Trophoblast cell (in vitro differentiated cells and primary cell): ENCODE data around the gene GSC2.

Source experiments
- DNase-seq, 2 donors: peaks; one replicate each; pipeline ENCODE4 v3.0.0-alpha.2; 2016
- H2AFZ ChIP-seq: 2 replicates; pipeline ENCODE4 v1.6.1; 2013; ENCODE audit warnings: low read length, moderate library complexity, mild to moderate bottlenecking; ENCODE audit not compliant: insufficient read depth, poor library complexity
- H2AK5ac ChIP-seq: 2 replicates; pipeline ENCODE4 v1.6.1; 2013; ENCODE audit warnings: mild to moderate bottlenecking, low read length
- H2BK120ac ChIP-seq: 2 replicates; pipeline ENCODE4 v1.6.1; 2013; ENCODE audit warnings: low read length, mild to moderate bottlenecking, moderate library complexity; ENCODE audit not compliant: insufficient read depth, poor library complexity
- H2BK12ac ChIP-seq: 2 replicates; pipeline ENCODE4 v1.6.1; 2013; ENCODE audit warnings: mild to moderate bottlenecking, low read length, moderate library complexity
- H2BK5ac ChIP-seq: 2 replicates; pipeline ENCODE4 v1.6.1; 2013; ENCODE audit warnings: low read length, low read depth, moderate library complexity, mild to moderate bottlenecking; ENCODE audit not compliant: poor library complexity
- H3K14ac ChIP-seq: 2 replicates; pipeline ENCODE4 v1.6.1; 2013; ENCODE audit warnings: mild to moderate bottlenecking, low read length
- H3K18ac ChIP-seq: 2 replicates; pipeline ENCODE4 v1.6.1; 2013; ENCODE audit warnings: mild to moderate bottlenecking, low read length
- H3K23ac ChIP-seq: 2 replicates; pipeline ENCODE4 v1.6.1; 2013; ENCODE audit warnings: low read length
- H3K27ac ChIP-seq: 2 replicates; pipeline ENCODE4 v1.5.1; 2013; ENCODE audit warnings: low read depth, mild to moderate bottlenecking, inconsistent platforms, low read length, moderate library complexity
- H3K27me3 ChIP-seq: 2 replicates; pipeline ENCODE4 v1.6.1; 2013; ENCODE audit warnings: inconsistent platforms, mild to moderate bottlenecking, low read length, moderate library complexity; ENCODE audit not compliant: insufficient read depth
- H3K36me3 ChIP-seq, 2 experiments: 1 replicate in 1 of 2; 2 replicates in 1 of 2; pipeline ENCODE4 v1.6.1; 2013; ENCODE audit warnings: low read length in 2 of 2, mild to moderate bottlenecking in 2 of 2, moderate library complexity in 1 of 2; ENCODE audit not compliant: insufficient read depth in 2 of 2, control insufficient read depth in 1 of 2
- H3K4ac ChIP-seq: 2 replicates; pipeline ENCODE4 v1.6.1; 2013; ENCODE audit warnings: low read depth, mild to moderate bottlenecking, low read length, moderate library complexity
- H3K4me1 ChIP-seq, 2 experiments: 1 replicate in 1 of 2; 2 replicates in 1 of 2; pipeline ENCODE4 v1.6.1; 2013; ENCODE audit warnings: low read length in 2 of 2, mild to moderate bottlenecking in 2 of 2, moderate library complexity in 1 of 2; ENCODE audit not compliant: insufficient read depth in 2 of 2, control insufficient read depth in 1 of 2
- H3K4me2 ChIP-seq: 2 replicates; pipeline ENCODE4 v1.6.1; 2013; ENCODE audit warnings: inconsistent platforms, mild to moderate bottlenecking, low read length, moderate library complexity
- H3K4me3 ChIP-seq: 2 replicates; pipeline ENCODE4 v1.5.1; 2013; ENCODE audit warnings: mild to moderate bottlenecking, low read depth, low read length, inconsistent platforms
- H3K79me1 ChIP-seq: one replicate; pipeline ENCODE4 v1.6.1; 2013; ENCODE audit warnings: low read length
- H3K79me2 ChIP-seq: 2 replicates; pipeline ENCODE4 v1.6.1; 2013; ENCODE audit warnings: low read length, mild to moderate bottlenecking; ENCODE audit not compliant: control insufficient read depth, insufficient read depth, poor library complexity
- H3K9ac ChIP-seq: 2 replicates; pipeline ENCODE4 v1.6.1; 2013; ENCODE audit warnings: mild to moderate bottlenecking, low read length
- H3K9me3 ChIP-seq: 2 replicates; pipeline ENCODE4 v1.6.1; 2013; ENCODE audit warnings: low read depth, mild to moderate bottlenecking, control low read depth, inconsistent platforms, low read length; ENCODE audit not compliant: insufficient read depth
- H4K12ac ChIP-seq: 2 replicates; pipeline ENCODE4 v1.6.1; 2013; ENCODE audit warnings: low read depth, mild to moderate bottlenecking, low read length, moderate library complexity
- H4K8ac ChIP-seq: 2 replicates; pipeline ENCODE4 v1.6.1; 2013; ENCODE audit warnings: low read depth, mild to moderate bottlenecking, low read length, moderate library complexity
- H4K91ac ChIP-seq: one replicate; pipeline ENCODE4 v1.6.1; 2013; ENCODE audit warnings: low read depth, mild to moderate bottlenecking, low read length, moderate library complexity
- WGBS: extraction: QIAGEN DNeasy Blood & Tissue Kit; methylation state at CpG from one replicate; pipeline ENCODE4 v1.1.7; 2013; ENCODE audit warnings: missing lambda C conversion rate; ENCODE audit not compliant: insufficient read length, insufficient coverage; ENCODE audit errors: extremely low coverage; 5-methylcytosine and 5-hydroxymethylcytosine counted together

GSC2 gene

GRCh38 chr22:19178065-19178656 lies 28.1 kb upstream of the GSC2 start:
- WGBS, result no CpG with 5 or more reads among the region's 80 CpGs
- H3K9ac ChIP-seq, result peak overlapping the region; percentile 89
- H2BK120ac ChIP-seq, result peak overlapping the region; percentile 57
- H3K27me3 ChIP-seq, result no peaks in the 10 kb centered on the region
- H3K79me1 ChIP-seq, result peaks cover 14% of the 10 kb centered on the region
- H4K91ac ChIP-seq, result peak overlapping the region; percentile 81
- H3K14ac ChIP-seq, result peak overlapping the region; percentile 47
- H3K4me3 ChIP-seq, result peak overlapping the region; percentile 96
- peak overlapping the region; percentile 95 for H3K18ac ChIP-seq
- peaks cover 1% of the 10 kb centered on the region for H3K9me3 ChIP-seq
- peak; percentile 18 to 52 for DNase-seq
- H3K23ac ChIP-seq, result no peak overlapping the region
- peaks cover 22 to 24% of the 10 kb centered on the region in 2 experiments for H3K36me3 ChIP-seq
- H3K4me2 ChIP-seq, result peak overlapping the region; percentile 89
- peaks cover 14% of the 10 kb centered on the region for H3K79me2 ChIP-seq
- H4K12ac ChIP-seq, result peak overlapping the region; percentile 60
- peak overlapping the region; percentile 80 for H2AK5ac ChIP-seq
- no peak overlapping the region for H2BK12ac ChIP-seq
- peak overlapping the region; percentile 79 for H2BK5ac ChIP-seq
- H3K27ac ChIP-seq, result peak overlapping the region; percentile 84
- peaks cover 33 to 47% of the 10 kb centered on the region in 2 experiments for H3K4me1 ChIP-seq
- H3K4ac ChIP-seq, result peak overlapping the region; percentile 72
- H4K8ac ChIP-seq, result peak overlapping the region; percentile 84
- H2AFZ ChIP-seq, result peak overlapping the region; percentile 77

- DNase-seq, result peak in 1 of 2 donors; percentile 9
- Histone ChIP-seq H3K36me3 (peaks cover 22 to 27% of the 10 kb centered on the region in 2 experiments), H2AK5ac (peak overlapping the region; percentile 80), H3K9me3 (peaks cover 1% of the 10 kb centered on the region), H3K27ac (peak overlapping the region; percentile 84), H4K12ac (peak overlapping the region; percentile 60), H3K4me3 (peak overlapping the region; percentile 96), H2AFZ (peak overlapping the region; percentile 69), H2BK120ac (peak overlapping the region; percentile 57), H3K14ac (peak overlapping the region; percentile 47), H2BK12ac (no peak overlapping the region), H3K79me1 (peaks cover 14% of the 10 kb centered on the region), H4K91ac (peak overlapping the region; percentile 81), H3K4ac (peak overlapping the region; percentile 72), H4K8ac (peak overlapping the region; percentile 84), H3K27me3 (no peaks in the 10 kb centered on the region), H3K18ac (peak overlapping the region; percentile 95), H3K4me2 (peak overlapping the region; percentile 89), H3K79me2 (peaks cover 15% of the 10 kb centered on the region), H2BK5ac (peak overlapping the region; percentile 79), H3K9ac (peak overlapping the region; percentile 89), H3K4me1 (peaks cover 40 to 53% of the 10 kb centered on the region in 2 experiments), H3K23ac (no peak overlapping the region)
- no CpG with 5 or more reads among the region's 55 CpGs for WGBS
These were observed 27.3 kb upstream of the GSC2 start for GRCh38 chr22:19177164-19178064.

GRCh38 chr22:19176732-19177131 lies 26.6 kb upstream of the GSC2 start:
- H2BK5ac ChIP-seq, result no peak overlapping the region
- no peak overlapping the region for H2BK120ac ChIP-seq
- no peak for DNase-seq
- no peak overlapping the region for H4K91ac ChIP-seq
- peaks cover 1% of the 10 kb centered on the region for H3K9me3 ChIP-seq
- no peaks in the 10 kb centered on the region for H3K27me3 ChIP-seq
- H3K9ac ChIP-seq, result peak overlapping the region; percentile 52
- no peak overlapping the region for H2AK5ac ChIP-seq
- no peak overlapping the region for H2AFZ ChIP-seq
- peaks cover 22 to 27% of the 10 kb centered on the region in 2 experiments for H3K36me3 ChIP-seq
- H3K14ac ChIP-seq, result no peak overlapping the region
- H2BK12ac ChIP-seq, result no peak overlapping the region
- peak overlapping the region; percentile 27 for H3K4me3 ChIP-seq
- H4K8ac ChIP-seq, result no peak overlapping the region
- H3K23ac ChIP-seq, result no peak overlapping the region
- H3K4me1 ChIP-seq, result peaks cover 43 to 56% of the 10 kb centered on the region in 2 experiments
- no peak overlapping the region for H4K12ac ChIP-seq
- peaks cover 16% of the 10 kb centered on the region for H3K79me1 ChIP-seq
- H3K27ac ChIP-seq, result no peak overlapping the region
- H3K4me2 ChIP-seq, result peak overlapping the region; percentile 89
- WGBS, result no CpG with 5 or more reads among the region's 12 CpGs
- peak overlapping the region; percentile 16 for H3K4ac ChIP-seq
- H3K79me2 ChIP-seq, result peaks cover 21% of the 10 kb centered on the region
- H3K18ac ChIP-seq, result peak overlapping the region; percentile 4

- Histone ChIP-seq H4K12ac (no peak overlapping the region), H3K9me3 (peaks cover 1% of the 10 kb centered on the region), H3K36me3 (peaks cover 22 to 27% of the 10 kb centered on the region in 2 experiments), H3K79me1 (peaks cover 19% of the 10 kb centered on the region), H3K9ac (no peak overlapping the region), H3K79me2 (peaks cover 25% of the 10 kb centered on the region), H3K27me3 (no peaks in the 10 kb centered on the region), H3K4me3 (no peak overlapping the region), H3K14ac (no peak overlapping the region), H3K27ac (no peak overlapping the region), H2BK5ac (no peak overlapping the region), H3K18ac (no peak overlapping the region), H3K23ac (no peak overlapping the region), H3K4me2 (no peak overlapping the region), H4K8ac (no peak overlapping the region), H2BK120ac (no peak overlapping the region), H2BK12ac (no peak overlapping the region), H3K4me1 (peaks cover 43 to 56% of the 10 kb centered on the region in 2 experiments), H3K4ac (no peak overlapping the region), H2AK5ac (no peak overlapping the region), H4K91ac (no peak overlapping the region), H2AFZ (no peak overlapping the region)
- no peak for DNase-seq
- WGBS, result no CpG with 5 or more reads among the region's 12 CpGs
These were observed 26.1 kb upstream of the GSC2 start for GRCh38 chr22:19176175-19176643.
